Heart left ventricle (tissue), 13 donors: ENCODE data around the gene MSMP.

Experiments used
- POLR2A ChIP-seq, 2 donors: fragments of 450-650 bp; IDR thresholded peaks; one replicate each; pipeline ENCODE4 v1.6.1; 2017; ENCODE audit warnings: antibody characterized with exemption in 2 of 2, mild to moderate bottlenecking in 2 of 2, moderate library complexity in 2 of 2
- TF ChIP-seq, protein P1 (sequence below), 12 donors: fragments of 200-600 bp; sonication (generic) in 4 of 12; IDR thresholded peaks; one replicate each; pipeline versions ENCODE4 v1.5.0 to v1.8.0; 2018 to 2022; ENCODE audit warnings: antibody characterized with exemption in 12 of 12, mild to moderate bottlenecking in 5 of 12
- donor health status: ischemic (EF 13 %, LVEDD 7.1; RV severe dilation, severe dysfunction).
- donor health status: DM: no; HTN: yes; CAD: no.
- donor health status: DM: no; HTN: no; CAD: no.
- donor health status: ischemic (EF 25% LVEDD 6.9; RV normal size, moderate dysfunction).
- donor health status: ischemic (EF 25% LVEDD 5.7; RV mildly dilated, moderate dysfunction).
- donor health status: ischemic (EF 35%, LVEDD 5.7; RV mildly dilated, moderate dysfunction).
- donor health status: nonischemic (EF 11% LVEDD 7.7; RV severe dilation, severe dysfunction).
- donor health status: DM: yes; HTN: yes; CAD: no.
- donor health status: PGD.
- donor health status: ischemic (EF 29% LVEDD 5.4; RV normal size, mild dysfunction).
- donor health status: nonischemic (EF 23%, LVEDD 6.1; RV moderate dilation, normal function).

DNA sequence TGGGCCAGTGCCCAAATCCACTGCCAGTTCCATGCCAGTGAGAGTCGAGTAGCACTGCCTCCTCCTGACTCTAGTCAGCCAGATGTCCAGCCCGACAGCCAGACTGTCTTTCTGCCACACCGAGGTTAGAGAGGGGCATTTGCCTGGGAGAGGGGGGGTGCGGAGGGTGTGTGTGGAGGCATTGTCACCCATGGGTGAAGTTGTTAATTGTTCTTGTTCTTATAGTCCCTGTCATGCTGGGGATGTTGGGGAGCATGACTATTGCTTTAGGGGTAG is 3.9 kb downstream of the MSMP start:
- TF ChIP-seq, protein P1, sequence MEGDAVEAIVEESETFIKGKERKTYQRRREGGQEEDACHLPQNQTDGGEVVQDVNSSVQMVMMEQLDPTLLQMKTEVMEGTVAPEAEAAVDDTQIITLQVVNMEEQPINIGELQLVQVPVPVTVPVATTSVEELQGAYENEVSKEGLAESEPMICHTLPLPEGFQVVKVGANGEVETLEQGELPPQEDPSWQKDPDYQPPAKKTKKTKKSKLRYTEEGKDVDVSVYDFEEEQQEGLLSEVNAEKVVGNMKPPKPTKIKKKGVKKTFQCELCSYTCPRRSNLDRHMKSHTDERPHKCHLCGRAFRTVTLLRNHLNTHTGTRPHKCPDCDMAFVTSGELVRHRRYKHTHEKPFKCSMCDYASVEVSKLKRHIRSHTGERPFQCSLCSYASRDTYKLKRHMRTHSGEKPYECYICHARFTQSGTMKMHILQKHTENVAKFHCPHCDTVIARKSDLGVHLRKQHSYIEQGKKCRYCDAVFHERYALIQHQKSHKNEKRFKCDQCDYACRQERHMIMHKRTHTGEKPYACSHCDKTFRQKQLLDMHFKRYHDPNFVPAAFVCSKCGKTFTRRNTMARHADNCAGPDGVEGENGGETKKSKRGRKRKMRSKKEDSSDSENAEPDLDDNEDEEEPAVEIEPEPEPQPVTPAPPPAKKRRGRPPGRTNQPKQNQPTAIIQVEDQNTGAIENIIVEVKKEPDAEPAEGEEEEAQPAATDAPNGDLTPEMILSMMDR (IDR thresholded peaks at IDR 0.05): no peak
- no peak for TF ChIP-seq POLR2A (IDR thresholded peaks at IDR 0.05)
